ENCODE results near the gene BBS5. TPM values are rescaled to one million over a fixed set of nuclear protein-coding genes. Genes with fewer than 3 reads are reported as not detected.

The BBS5 gene
- total RNA-seq, 1 experiment from 2014 or later = 3.2 TPM

DNA sequence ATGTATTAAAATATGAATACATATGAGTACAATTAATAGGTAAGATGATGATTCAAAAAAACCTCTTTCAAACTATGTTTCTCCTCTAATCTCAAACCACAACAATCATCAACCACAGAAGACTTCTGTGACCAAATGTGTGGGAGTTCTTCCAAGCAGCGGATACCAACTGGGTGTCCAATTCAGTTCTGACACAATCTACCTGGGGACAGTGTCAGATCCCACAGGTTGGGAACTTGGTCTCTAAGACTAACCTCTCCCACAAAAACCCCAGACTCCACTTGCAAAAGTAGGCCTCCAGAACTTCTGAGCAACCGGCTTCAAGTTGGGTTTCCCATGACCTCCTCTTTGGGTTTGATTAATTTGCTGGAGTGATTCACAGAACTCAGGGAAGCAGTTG, 67.5 kb downstream of the BBS5 start:
- H3K4me3 ChIP-seq (ENCODE audit: low read depth, low read length) = no peak overlapping the region
- intact Hi-C loops (cut with micrococcal nuclease; ENCODE audit: unreplicated experiment) = no loop called here
- no peaks in the 10 kb centered on the region for H3K36me3 ChIP-seq (ENCODE audit: control insufficient read depth, insufficient read depth, low read length)
- no peak overlapping the region for H3K27ac Mint-ChIP-seq (ENCODE audit: unreplicated experiment)
- no peaks in the 10 kb centered on the region for H3K27me3 ChIP-seq (replicated peaks; ENCODE audit: control insufficient read depth, insufficient read depth, low read length)
- TF ChIP-seq, protein P1, sequence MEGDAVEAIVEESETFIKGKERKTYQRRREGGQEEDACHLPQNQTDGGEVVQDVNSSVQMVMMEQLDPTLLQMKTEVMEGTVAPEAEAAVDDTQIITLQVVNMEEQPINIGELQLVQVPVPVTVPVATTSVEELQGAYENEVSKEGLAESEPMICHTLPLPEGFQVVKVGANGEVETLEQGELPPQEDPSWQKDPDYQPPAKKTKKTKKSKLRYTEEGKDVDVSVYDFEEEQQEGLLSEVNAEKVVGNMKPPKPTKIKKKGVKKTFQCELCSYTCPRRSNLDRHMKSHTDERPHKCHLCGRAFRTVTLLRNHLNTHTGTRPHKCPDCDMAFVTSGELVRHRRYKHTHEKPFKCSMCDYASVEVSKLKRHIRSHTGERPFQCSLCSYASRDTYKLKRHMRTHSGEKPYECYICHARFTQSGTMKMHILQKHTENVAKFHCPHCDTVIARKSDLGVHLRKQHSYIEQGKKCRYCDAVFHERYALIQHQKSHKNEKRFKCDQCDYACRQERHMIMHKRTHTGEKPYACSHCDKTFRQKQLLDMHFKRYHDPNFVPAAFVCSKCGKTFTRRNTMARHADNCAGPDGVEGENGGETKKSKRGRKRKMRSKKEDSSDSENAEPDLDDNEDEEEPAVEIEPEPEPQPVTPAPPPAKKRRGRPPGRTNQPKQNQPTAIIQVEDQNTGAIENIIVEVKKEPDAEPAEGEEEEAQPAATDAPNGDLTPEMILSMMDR (IDR thresholded peaks at IDR 0.05; ENCODE audit: insufficient read depth in 1 of 2, low read depth in 1 of 2, low read length in 1 of 2, severe bottlenecking in 1 of 2, unreplicated experiment in 1 of 2) = no peak
- ChIA-PET POLR2A (no interaction called here), CTCF (no interaction called here)
- no peaks in the 10 kb centered on the region for H3K4me1 ChIP-seq
- DNase-seq = no peak
- BruUV-seq (replicated peaks) = no TSS peak
- H3K9me3 ChIP-seq = no peaks in the 10 kb centered on the region
- H3K4me1 Mint-ChIP-seq (ENCODE audit: low read depth, unreplicated experiment) = no peaks in the 10 kb centered on the region
- no peak overlapping the region for H3K4me3 Mint-ChIP-seq (ENCODE audit: unreplicated experiment)
- H3K27me3 Mint-ChIP-seq (ENCODE audit: insufficient read depth, unreplicated experiment) = no peaks in the 10 kb centered on the region
- no peaks in the 10 kb centered on the region for H3K9me3 Mint-ChIP-seq (ENCODE audit: unreplicated experiment)
- peaks cover 13% of the 10 kb centered on the region for H3K36me3 Mint-ChIP-seq (ENCODE audit: insufficient read depth, unreplicated experiment)

Other genes starting within 250 kb of the BBS5 start
- 238 and 260 TPM in 2 replicates for gene LRP2, start 117.0 kb upstream of the BBS5 start, total RNA-seq (2022)
- 0.21 TPM in 1 of 2 replicates, not detected in the other for gene KLHL41, start 30.2 kb downstream of the BBS5 start, total RNA-seq (2022)
- gene FASTKD1, start 94.4 kb downstream of the BBS5 start, total RNA-seq (2022) = 27.6 and 36.8 TPM in 2 replicates
- gene PPIG, start 104.9 kb downstream of the BBS5 start, total RNA-seq (2022) = 60.3 and 68.9 TPM in 2 replicates
- not detected in 2 replicates for gene CFAP210, start 214.9 kb downstream of the BBS5 start, total RNA-seq (2022)
- gene PHOSPHO2, start 215.0 kb downstream of the BBS5 start, total RNA-seq (2022) = 5.0 and 5.5 TPM in 2 replicates